ENCODE measurements around the gene RNF13.

The RNF13 gene

DNA sequence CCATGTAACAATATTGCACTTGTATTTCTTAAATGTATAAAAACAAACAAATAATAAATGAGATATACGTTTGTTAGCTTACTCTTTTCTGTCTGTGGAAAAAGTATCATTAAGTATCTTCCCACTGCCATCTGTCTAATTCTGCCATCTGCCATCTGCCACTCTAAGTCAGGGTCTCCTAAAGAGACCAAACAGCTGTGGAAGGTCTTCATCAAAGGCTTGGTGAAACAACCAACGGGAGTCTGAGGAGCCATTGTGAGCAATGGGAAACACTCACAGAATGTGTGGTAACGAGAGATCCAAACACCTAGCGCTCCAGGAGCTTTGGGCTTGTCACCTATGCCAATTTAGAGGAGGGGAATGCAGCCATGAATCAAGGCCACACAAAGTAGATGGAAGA is 186.4 kb downstream of the RNF13 start:
- no peaks in the 10 kb centered on the region for H3K27me3 ChIP-seq (ENCODE audit: control insufficient read depth in 2 of 2, insufficient read depth in 2 of 2, low read length in 2 of 2)
- H3K36me3 ChIP-seq (ENCODE audit: control insufficient read depth in 2 of 2, insufficient read depth in 2 of 2, low read length in 2 of 2): no peaks in the 10 kb centered on the region
- H3K27ac ChIP-seq (ENCODE audit: low read depth in 2 of 2, low read length in 2 of 2): no peak overlapping the region
- H3K4me3 ChIP-seq (ENCODE audit: low read length in 2 of 2): no peak overlapping the region
- no peaks in the 10 kb centered on the region for H3K4me1 ChIP-seq (ENCODE audit: control insufficient read depth in 2 of 2, insufficient read depth in 2 of 2, low read length in 2 of 2)
- peaks cover 0 to 5% of the 10 kb centered on the region in 2 donors for H3K9me3 ChIP-seq (ENCODE audit: control insufficient read depth in 2 of 2, low read length in 2 of 2)
- no peak overlapping the region for H3K9ac ChIP-seq (ENCODE audit: low read depth in 1 of 2, low read length in 2 of 2)

DNA sequence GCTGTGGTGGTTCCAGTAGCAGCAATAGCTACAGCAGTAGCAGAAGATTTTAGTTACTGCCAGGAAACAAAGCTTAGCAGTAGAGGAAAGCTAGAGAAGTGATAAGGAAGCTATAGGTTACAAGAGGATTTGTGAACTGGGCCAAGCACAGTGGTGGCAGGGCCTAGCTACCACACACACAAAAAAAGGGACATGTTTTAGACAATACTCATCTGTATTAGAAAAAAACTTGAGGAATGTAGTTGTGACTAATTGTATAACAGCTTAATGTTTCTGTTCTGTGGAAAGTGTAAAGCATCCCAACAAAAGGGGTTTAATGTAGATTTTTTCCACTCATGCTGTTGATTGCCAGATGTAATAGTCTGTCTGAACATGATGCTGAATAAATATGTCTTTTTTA is 187.6 kb downstream of the RNF13 start:
- Histone ChIP-seq H3K9ac (ENCODE audit: low read depth in 1 of 2, low read length in 2 of 2) (no peak overlapping the region), H3K36me3 (ENCODE audit: control insufficient read depth in 2 of 2, insufficient read depth in 2 of 2, low read length in 2 of 2) (no peaks in the 10 kb centered on the region), H3K9me3 (ENCODE audit: control insufficient read depth in 2 of 2, low read length in 2 of 2) (peaks cover 0 to 5% of the 10 kb centered on the region in 2 donors), H3K4me3 (ENCODE audit: low read length in 2 of 2) (no peak overlapping the region), H3K27ac (ENCODE audit: low read depth in 2 of 2, low read length in 2 of 2) (no peak overlapping the region), H3K27me3 (ENCODE audit: control insufficient read depth in 2 of 2, insufficient read depth in 2 of 2, low read length in 2 of 2) (no peaks in the 10 kb centered on the region), H3K4me1 (ENCODE audit: control insufficient read depth in 2 of 2, insufficient read depth in 2 of 2, low read length in 2 of 2) (no peaks in the 10 kb centered on the region)

DNA sequence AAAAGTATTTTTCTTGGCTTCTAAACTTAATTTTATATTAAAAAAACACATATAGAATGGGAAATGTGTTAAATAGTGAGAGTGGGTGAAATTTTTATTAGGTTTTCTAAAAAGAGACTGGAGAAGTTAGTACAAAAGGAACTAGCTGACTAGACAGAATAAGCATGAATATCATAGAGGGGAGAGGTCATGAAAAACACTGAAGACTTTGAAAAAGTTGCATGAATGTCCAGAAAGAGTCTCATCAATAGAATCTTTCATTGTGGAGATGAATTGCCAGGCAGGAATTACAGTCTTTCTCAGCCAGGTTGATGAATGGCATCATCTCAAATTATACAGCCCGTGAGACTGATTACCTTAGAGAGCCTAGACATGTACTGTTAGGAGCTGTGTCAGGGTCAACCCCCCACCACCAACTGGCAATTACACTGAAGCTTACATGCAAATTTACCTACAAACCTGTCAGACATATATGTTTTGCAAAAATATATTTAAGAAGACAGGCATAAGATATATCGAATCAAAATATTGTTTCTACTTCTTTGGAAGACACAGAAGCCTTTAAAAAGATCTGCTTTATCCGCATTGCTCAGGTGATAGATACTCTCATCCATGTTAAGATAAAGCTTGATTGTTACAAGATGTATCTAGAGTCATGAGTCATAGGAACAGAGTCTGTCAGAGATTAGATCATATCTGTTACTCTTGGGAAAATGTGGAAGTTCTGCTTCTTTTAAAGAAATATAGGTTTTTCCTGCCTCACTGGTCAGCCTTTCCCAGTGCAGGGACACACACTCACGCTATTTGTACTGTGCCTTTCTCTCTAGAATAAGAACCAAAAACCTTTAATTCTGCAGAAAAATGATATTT is 192.5 kb downstream of the RNF13 start:
- no peak overlapping the region for H3K27ac ChIP-seq (ENCODE audit: low read depth in 2 of 2, low read length in 2 of 2)
- H3K36me3 ChIP-seq (ENCODE audit: control insufficient read depth in 2 of 2, insufficient read depth in 2 of 2, low read length in 2 of 2): no peaks in the 10 kb centered on the region
- no peaks in the 10 kb centered on the region for H3K27me3 ChIP-seq (ENCODE audit: control insufficient read depth in 2 of 2, insufficient read depth in 2 of 2, low read length in 2 of 2)
- no peaks in the 10 kb centered on the region for H3K4me1 ChIP-seq (ENCODE audit: control insufficient read depth in 2 of 2, insufficient read depth in 2 of 2, low read length in 2 of 2)
- no peak overlapping the region for H3K9ac ChIP-seq (ENCODE audit: low read depth in 1 of 2, low read length in 2 of 2)
- no peaks in the 10 kb centered on the region for H3K9me3 ChIP-seq (ENCODE audit: control insufficient read depth in 2 of 2, low read length in 2 of 2)
- no peak overlapping the region for H3K4me3 ChIP-seq (ENCODE audit: low read length in 2 of 2)

DNA sequence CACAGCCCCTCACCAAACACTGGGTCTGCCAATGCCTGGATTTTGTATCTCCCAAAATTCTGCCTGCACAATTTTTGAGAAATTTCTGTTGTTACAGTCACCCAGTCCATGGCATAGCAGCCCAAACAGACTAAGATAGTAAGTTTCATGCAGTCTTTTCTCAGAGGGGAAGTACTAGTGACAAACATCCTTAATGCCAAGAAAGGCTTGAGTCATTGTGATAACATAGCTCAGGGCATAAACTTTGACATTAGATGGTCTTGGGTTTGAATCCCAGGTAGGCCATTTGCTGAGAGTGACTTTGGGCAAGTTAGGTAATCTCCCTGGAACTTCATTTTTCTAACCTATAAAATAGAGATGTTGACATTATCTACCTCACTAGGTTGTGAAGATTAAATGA is 193.8 kb downstream of the RNF13 start:
- Histone ChIP-seq H3K27ac (ENCODE audit: low read depth in 2 of 2, low read length in 2 of 2) (no peak overlapping the region), H3K36me3 (ENCODE audit: control insufficient read depth in 2 of 2, insufficient read depth in 2 of 2, low read length in 2 of 2) (no peaks in the 10 kb centered on the region), H3K4me3 (ENCODE audit: low read length in 2 of 2) (no peak overlapping the region), H3K9ac (ENCODE audit: low read depth in 1 of 2, low read length in 2 of 2) (no peak overlapping the region), H3K4me1 (ENCODE audit: control insufficient read depth in 2 of 2, insufficient read depth in 2 of 2, low read length in 2 of 2) (no peaks in the 10 kb centered on the region), H3K9me3 (ENCODE audit: control insufficient read depth in 2 of 2, low read length in 2 of 2) (no peaks in the 10 kb centered on the region), H3K27me3 (ENCODE audit: control insufficient read depth in 2 of 2, insufficient read depth in 2 of 2, low read length in 2 of 2) (no peaks in the 10 kb centered on the region)

Data from mucosa of rectum (tissue), 2 donors.